ENCODE data around the gene POU2AF3. TPM values are rescaled to one million over a fixed set of nuclear protein-coding genes. Genes with fewer than 3 reads are reported as not detected.

POU2AF3 gene
- total RNA-seq, 1 experiment from 2014 or later = 3.0 TPM

GRCh38 chr11:111302298-111302697 is 4.0 kb downstream of the POU2AF3 start:
- H3K4me3 ChIP-seq = no peak overlapping the region
- H3K27me3 ChIP-seq (ENCODE audit: insufficient read depth, low read depth) = no peaks in the 10 kb centered on the region
- DNase-seq = no peak
- intact Hi-C loops (cut with micrococcal nuclease; ENCODE audit: unreplicated experiment) = loop anchor here (10.0 kb wide), 1 partner anchor 63 kb away; no protein-coding TSS in a partner anchor
- ChIA-PET POLR2A (ENCODE audit: unreplicated experiment) (no interaction called here), CTCF (no interaction called here)
- H3K79me2 ChIP-seq (ENCODE audit: low read depth) = no peaks in the 10 kb centered on the region
- H3K4me2 ChIP-seq = no peak overlapping the region
- no peaks in the 10 kb centered on the region for H3K36me3 ChIP-seq (ENCODE audit: low read depth)
- no peak overlapping the region for H3K27ac ChIP-seq
- no peaks in the 10 kb centered on the region for H3K9me3 ChIP-seq (ENCODE audit: insufficient read depth, low read depth)
- H3K4me1 ChIP-seq (replicated peaks; ENCODE audit: insufficient read depth) = peaks cover 45% of the 10 kb centered on the region
- no TSS peak for BruUV-seq (replicated peaks)
- H2AFZ ChIP-seq = no peak overlapping the region
- no peaks in the 10 kb centered on the region for H3K9me2 ChIP-seq (ENCODE audit: insufficient read depth)
- peaks cover 22% of the 10 kb centered on the region for H3F3A ChIP-seq (ENCODE audit: insufficient read depth, low read depth)
- no peak for TF ChIP-seq EZH2 (IDR thresholded peaks at IDR 0.05; ENCODE audit: low read depth)
- TF ChIP-seq, protein P1, sequence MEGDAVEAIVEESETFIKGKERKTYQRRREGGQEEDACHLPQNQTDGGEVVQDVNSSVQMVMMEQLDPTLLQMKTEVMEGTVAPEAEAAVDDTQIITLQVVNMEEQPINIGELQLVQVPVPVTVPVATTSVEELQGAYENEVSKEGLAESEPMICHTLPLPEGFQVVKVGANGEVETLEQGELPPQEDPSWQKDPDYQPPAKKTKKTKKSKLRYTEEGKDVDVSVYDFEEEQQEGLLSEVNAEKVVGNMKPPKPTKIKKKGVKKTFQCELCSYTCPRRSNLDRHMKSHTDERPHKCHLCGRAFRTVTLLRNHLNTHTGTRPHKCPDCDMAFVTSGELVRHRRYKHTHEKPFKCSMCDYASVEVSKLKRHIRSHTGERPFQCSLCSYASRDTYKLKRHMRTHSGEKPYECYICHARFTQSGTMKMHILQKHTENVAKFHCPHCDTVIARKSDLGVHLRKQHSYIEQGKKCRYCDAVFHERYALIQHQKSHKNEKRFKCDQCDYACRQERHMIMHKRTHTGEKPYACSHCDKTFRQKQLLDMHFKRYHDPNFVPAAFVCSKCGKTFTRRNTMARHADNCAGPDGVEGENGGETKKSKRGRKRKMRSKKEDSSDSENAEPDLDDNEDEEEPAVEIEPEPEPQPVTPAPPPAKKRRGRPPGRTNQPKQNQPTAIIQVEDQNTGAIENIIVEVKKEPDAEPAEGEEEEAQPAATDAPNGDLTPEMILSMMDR (conservative IDR thresholded peaks at IDR 0.05) = no peak
- no peaks in the 10 kb centered on the region for H4K20me1 ChIP-seq (ENCODE audit: insufficient read depth)

DNA sequence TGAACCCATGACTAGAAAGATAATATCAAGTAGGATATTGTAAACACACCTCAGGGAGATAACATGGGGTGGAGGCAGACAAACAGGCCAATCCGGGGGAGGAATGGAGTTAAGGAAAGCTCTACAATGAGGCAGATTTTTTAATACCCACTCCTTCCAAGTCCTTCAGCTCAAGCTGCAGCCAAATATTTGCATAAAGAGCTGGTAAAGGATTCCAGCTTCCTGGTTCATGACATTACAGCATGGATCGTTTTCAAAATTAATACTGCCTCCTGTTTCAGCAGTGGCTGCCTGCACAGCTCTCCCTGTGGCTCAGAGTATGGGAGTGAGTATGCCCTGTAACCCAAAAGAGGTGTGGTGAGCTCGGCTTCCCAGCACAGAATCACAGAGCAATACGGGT is 5.1 kb downstream of the POU2AF3 start:
- H3F3A ChIP-seq (ENCODE audit: insufficient read depth, low read depth) = peaks cover 22% of the 10 kb centered on the region
- H3K9me2 ChIP-seq (ENCODE audit: insufficient read depth) = no peaks in the 10 kb centered on the region
- CTCF ChIA-PET = interaction anchor here (0.7 to 0.8 kb wide), 2 partner anchors 16 to 74 kb away, joined by 4 read pairs; no protein-coding TSS in a partner anchor
- H3K36me3 ChIP-seq (ENCODE audit: low read depth) = no peaks in the 10 kb centered on the region
- H2AFZ ChIP-seq = peak overlapping the region; percentile 46
- peaks cover 45% of the 10 kb centered on the region for H3K4me1 ChIP-seq (replicated peaks; ENCODE audit: insufficient read depth)
- intact Hi-C loops (cut with micrococcal nuclease; ENCODE audit: unreplicated experiment) = loop anchor here (1.0 to 10.0 kb wide), 2 partner anchors 25 to 61 kb away; no protein-coding TSS in a partner anchor
- no peaks in the 10 kb centered on the region for H3K79me2 ChIP-seq (ENCODE audit: low read depth)
- no peaks in the 10 kb centered on the region for H3K27me3 ChIP-seq (ENCODE audit: insufficient read depth, low read depth)
- POLR2A ChIA-PET (ENCODE audit: unreplicated experiment) = interaction anchor here (0.5 to 0.7 kb wide), 5 partner anchors 11 to 25 kb away, joined by 3 to 20 read pairs (median 3); no protein-coding TSS in a partner anchor
- TF ChIP-seq, protein P1 (conservative IDR thresholded peaks at IDR 0.05) = no peak
- TF ChIP-seq EZH2 (IDR thresholded peaks at IDR 0.05; ENCODE audit: low read depth) = no peak
- H3K9me3 ChIP-seq (ENCODE audit: insufficient read depth, low read depth) = no peaks in the 10 kb centered on the region
- H3K4me2 ChIP-seq = peak overlapping the region; percentile 58
- no TSS peak for BruUV-seq (replicated peaks)
- H3K27ac ChIP-seq = peak overlapping the region; percentile 68
- no peak overlapping the region for H3K4me3 ChIP-seq
- H4K20me1 ChIP-seq (ENCODE audit: insufficient read depth) = no peaks in the 10 kb centered on the region
- DNase-seq = peak; percentile 66 to 97

GRCh38 chr11:111305162-111305802 is 6.9 kb downstream of the POU2AF3 start:
- Histone ChIP-seq H3K4me1 (replicated peaks; ENCODE audit: insufficient read depth) (peaks cover 39% of the 10 kb centered on the region), H3K79me2 (ENCODE audit: low read depth) (no peaks in the 10 kb centered on the region), H3F3A (ENCODE audit: insufficient read depth, low read depth) (peaks cover 22% of the 10 kb centered on the region), H3K27ac (no peak overlapping the region), H3K4me2 (no peak overlapping the region), H3K27me3 (ENCODE audit: insufficient read depth, low read depth) (no peaks in the 10 kb centered on the region), H3K36me3 (ENCODE audit: low read depth) (no peaks in the 10 kb centered on the region), H4K20me1 (ENCODE audit: insufficient read depth) (no peaks in the 10 kb centered on the region), H3K4me3 (no peak overlapping the region), H3K9me3 (ENCODE audit: insufficient read depth, low read depth) (no peaks in the 10 kb centered on the region), H3K9me2 (ENCODE audit: insufficient read depth) (no peaks in the 10 kb centered on the region), H2AFZ (no peak overlapping the region)
- no TSS peak for BruUV-seq (replicated peaks)
- ChIA-PET POLR2A (ENCODE audit: unreplicated experiment) (no interaction called here), CTCF (no interaction called here)
- TF ChIP-seq, protein P1 (conservative IDR thresholded peaks at IDR 0.05) = no peak
- TF ChIP-seq EZH2 (IDR thresholded peaks at IDR 0.05; ENCODE audit: low read depth) = no peak
- intact Hi-C loops (cut with micrococcal nuclease; ENCODE audit: unreplicated experiment) = loop anchor here (10.0 kb wide), 1 partner anchor 60 kb away; no protein-coding TSS in a partner anchor
- DNase-seq = no peak
